PC-9 (cell line): Measurements from ENCODE around the gene SLIT1.

Source experiments
- EZH2 ChIP-seq: fragments of 200-600 bp; sonication (generic); IDR thresholded peaks from 2 replicates; pipeline ENCODE4 v1.8.0; 2017; ENCODE audit warnings: antibody characterized with exemption, low read depth
- TF ChIP-seq, protein P1 (sequence below): fragments of 200-600 bp; sonication (generic); conservative IDR thresholded peaks from 2 replicates; pipeline ENCODE4 v1.6.1; 2017; ENCODE audit warnings: mixed run types, antibody characterized with exemption, mild to moderate bottlenecking, moderate library complexity

DNA sequence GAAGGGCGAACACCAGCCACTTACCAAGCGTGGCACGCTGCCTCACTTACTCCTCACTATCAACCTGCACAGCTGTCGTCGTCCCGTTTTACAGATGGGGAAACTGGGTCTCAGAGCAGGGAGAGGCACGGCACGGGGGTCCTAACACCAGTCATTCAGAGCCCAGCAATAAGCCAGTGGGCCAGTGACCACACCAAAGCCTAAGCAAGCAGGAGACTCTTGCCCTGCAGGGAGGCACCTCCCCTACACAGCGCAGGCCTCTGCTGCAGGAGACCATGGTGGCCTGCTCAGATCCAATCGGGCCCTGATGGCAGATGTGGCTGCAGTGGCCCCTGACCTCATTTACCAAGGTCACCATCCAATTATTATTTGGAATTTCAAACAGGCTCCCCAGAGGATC is 4.8 kb downstream of the SLIT1 start:
- TF ChIP-seq, protein P1, sequence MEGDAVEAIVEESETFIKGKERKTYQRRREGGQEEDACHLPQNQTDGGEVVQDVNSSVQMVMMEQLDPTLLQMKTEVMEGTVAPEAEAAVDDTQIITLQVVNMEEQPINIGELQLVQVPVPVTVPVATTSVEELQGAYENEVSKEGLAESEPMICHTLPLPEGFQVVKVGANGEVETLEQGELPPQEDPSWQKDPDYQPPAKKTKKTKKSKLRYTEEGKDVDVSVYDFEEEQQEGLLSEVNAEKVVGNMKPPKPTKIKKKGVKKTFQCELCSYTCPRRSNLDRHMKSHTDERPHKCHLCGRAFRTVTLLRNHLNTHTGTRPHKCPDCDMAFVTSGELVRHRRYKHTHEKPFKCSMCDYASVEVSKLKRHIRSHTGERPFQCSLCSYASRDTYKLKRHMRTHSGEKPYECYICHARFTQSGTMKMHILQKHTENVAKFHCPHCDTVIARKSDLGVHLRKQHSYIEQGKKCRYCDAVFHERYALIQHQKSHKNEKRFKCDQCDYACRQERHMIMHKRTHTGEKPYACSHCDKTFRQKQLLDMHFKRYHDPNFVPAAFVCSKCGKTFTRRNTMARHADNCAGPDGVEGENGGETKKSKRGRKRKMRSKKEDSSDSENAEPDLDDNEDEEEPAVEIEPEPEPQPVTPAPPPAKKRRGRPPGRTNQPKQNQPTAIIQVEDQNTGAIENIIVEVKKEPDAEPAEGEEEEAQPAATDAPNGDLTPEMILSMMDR, result no peak
- TF ChIP-seq EZH2, result no peak
